SK-N-MC (cell line): ENCODE measurements around the gene CCDC185.

Experiments used
- EZH2 ChIP-seq: fragments of 200-600 bp; sonication (generic); IDR thresholded peaks from one replicate; pipeline ENCODE4 v1.6.1; 2017; ENCODE audit warnings: antibody characterized with exemption
- FOXP2 ChIP-seq: optimal IDR thresholded peaks from 2 replicates; pipeline ENCODE3; 2011; ENCODE audit warnings: mild to moderate bottlenecking, moderate library complexity; ENCODE audit not compliant: insufficient read depth; ENCODE audit errors: extremely low read length, control extremely low read depth
- POLR2AphosphoS5 ChIP-seq: IDR thresholded peaks from 2 replicates; pipeline ENCODE4 v1.6.1; 2012; ENCODE audit warnings: mild to moderate bottlenecking, low read depth, low read length, borderline replicate concordance

DNA sequence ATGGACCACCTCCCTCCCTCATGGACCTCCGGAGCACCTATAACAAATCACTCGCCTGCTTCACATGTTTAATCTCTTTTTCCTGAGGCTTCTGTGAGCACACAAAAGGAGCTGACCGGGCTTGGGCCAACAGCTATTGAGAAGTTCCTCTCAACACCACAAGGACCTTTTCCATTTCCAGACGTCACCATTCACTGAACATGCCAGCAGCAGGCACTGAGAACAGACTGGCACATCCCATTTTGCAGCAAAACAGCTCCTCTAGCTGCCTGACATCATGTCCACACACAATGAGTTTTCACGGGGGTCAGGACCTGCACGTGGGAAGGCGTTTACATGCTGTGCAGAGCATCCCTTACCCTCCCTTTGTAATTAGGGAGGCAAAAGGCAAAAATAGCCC, 40.3 kb upstream of the CCDC185 start:
- no peak for TF ChIP-seq EZH2
- no peak for TF ChIP-seq POLR2AphosphoS5
- no peak for TF ChIP-seq FOXP2
